ENCODE data around the gene PSEN1.

DNA sequence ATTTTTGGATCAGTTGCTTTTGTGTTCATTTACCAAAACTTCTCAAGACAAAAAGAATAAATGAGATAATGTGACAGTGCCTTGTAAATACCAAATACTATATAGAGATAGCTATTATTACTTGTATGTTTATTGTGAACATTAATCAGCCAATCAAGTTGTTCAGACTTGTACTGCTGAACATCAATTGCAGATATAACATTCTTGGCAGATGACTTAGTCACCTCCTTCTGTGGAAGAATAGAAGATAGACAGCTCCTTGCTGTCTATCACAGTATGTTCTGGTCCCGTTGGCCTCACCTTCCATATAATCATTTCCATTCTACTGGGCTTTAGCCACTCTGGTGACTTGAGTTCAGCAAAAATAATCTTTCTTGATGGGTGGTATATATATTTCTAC lies 30.1 kb downstream of the PSEN1 start:
- TF ChIP-seq POLR2A (IDR thresholded peaks at IDR 0.05; ENCODE audit: extremely low read depth, insufficient read length) (no peak), MYC (IDR thresholded peaks at IDR 0.05; ENCODE audit: low read depth, low read length) (no peak)
- TF ChIP-seq, protein P1, sequence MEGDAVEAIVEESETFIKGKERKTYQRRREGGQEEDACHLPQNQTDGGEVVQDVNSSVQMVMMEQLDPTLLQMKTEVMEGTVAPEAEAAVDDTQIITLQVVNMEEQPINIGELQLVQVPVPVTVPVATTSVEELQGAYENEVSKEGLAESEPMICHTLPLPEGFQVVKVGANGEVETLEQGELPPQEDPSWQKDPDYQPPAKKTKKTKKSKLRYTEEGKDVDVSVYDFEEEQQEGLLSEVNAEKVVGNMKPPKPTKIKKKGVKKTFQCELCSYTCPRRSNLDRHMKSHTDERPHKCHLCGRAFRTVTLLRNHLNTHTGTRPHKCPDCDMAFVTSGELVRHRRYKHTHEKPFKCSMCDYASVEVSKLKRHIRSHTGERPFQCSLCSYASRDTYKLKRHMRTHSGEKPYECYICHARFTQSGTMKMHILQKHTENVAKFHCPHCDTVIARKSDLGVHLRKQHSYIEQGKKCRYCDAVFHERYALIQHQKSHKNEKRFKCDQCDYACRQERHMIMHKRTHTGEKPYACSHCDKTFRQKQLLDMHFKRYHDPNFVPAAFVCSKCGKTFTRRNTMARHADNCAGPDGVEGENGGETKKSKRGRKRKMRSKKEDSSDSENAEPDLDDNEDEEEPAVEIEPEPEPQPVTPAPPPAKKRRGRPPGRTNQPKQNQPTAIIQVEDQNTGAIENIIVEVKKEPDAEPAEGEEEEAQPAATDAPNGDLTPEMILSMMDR (IDR thresholded peaks at IDR 0.05; ENCODE audit: low read depth, low read length) = no peak
- TF ChIP-seq, protein P2, sequence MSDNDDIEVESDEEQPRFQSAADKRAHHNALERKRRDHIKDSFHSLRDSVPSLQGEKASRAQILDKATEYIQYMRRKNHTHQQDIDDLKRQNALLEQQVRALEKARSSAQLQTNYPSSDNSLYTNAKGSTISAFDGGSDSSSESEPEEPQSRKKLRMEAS (IDR thresholded peaks at IDR 0.05; ENCODE audit: low read depth, low read length) = no peak
